Panc1 (cell line): Measurements from ENCODE around the gene RBPJL. TPM values are rescaled to one million over a fixed set of nuclear protein-coding genes. Genes with fewer than 3 reads are reported as not detected.

Experiments
- ATAC-seq: fragments of 200-7000 bp; cut with Tn5 transposase; 2 replicates; pipeline ENCODE4 v1.9.1; 2020; ENCODE audit warnings: mild to moderate bottlenecking, moderate library complexity
- BruUV-seq: library from RNA; stranded (reverse); fragments of 400-500 nt; replicated peaks from 2 replicates; lab custom pipeline; 2021; lab: Mats Ljungman, UMichigan
- CTCF ChIA-PET: fragments of 300-600 bp; sonication (Branson Sonifier 250); formaldehyde crosslinking; loops from one replicate; lab custom pipeline; 2022; ENCODE audit warnings: antibody characterized with exemption; lab: Charles Lee
- POLR2A ChIA-PET: fragments of 300-600 bp; sonication (Branson Sonifier 250); formaldehyde crosslinking; loops from one replicate; lab custom pipeline; 2022; ENCODE audit warnings: antibody characterized with exemption; lab: Charles Lee
- DNase-seq: peaks from one replicate; pipeline ENCODE4 v3.0.0-alpha.2; 2010; ENCODE audit warnings: low read depth, low spot score
- H3K27ac ChIP-seq: 2 replicates; pipeline ENCODE4 v1.5.1; 2011; ENCODE audit warnings: mild to moderate bottlenecking, low read length, inconsistent platforms
- H3K27me3 ChIP-seq: fragments of 200-500 bp; sonication (Bioruptor generic); 2 replicates; pipeline ENCODE4 v1.6.0; 2014; ENCODE audit warnings: low read length, inconsistent platforms; ENCODE audit not compliant: control insufficient read depth, insufficient read depth
- H3K36me3 ChIP-seq: fragments of 200-500 bp; sonication (Bioruptor generic); 2 replicates; pipeline ENCODE4 v1.5.1; 2014; ENCODE audit warnings: inconsistent platforms, mild to moderate bottlenecking, low read length, moderate library complexity; ENCODE audit not compliant: control insufficient read depth, insufficient read depth
- H3K4me1 ChIP-seq: 2 replicates; pipeline ENCODE4 v1.5.1; 2011; ENCODE audit warnings: inconsistent platforms, mild to moderate bottlenecking, low read length, moderate library complexity; ENCODE audit not compliant: control insufficient read depth, insufficient read depth
- H3K4me3 ChIP-seq, 2 experiments: 2 replicates each; pipeline ENCODE4 v1.5.1; 2011 to 2012; ENCODE audit warnings: low read depth in 2 of 2, low read length in 2 of 2, mild to moderate bottlenecking in 2 of 2, inconsistent platforms in 1 of 2, moderate library complexity in 1 of 2
- H3K9me3 ChIP-seq: fragments of 200-500 bp; sonication (Bioruptor generic); 2 replicates; pipeline ENCODE4 v1.5.1; 2014; ENCODE audit warnings: low read depth, mild to moderate bottlenecking, inconsistent platforms, low read length, moderate library complexity; ENCODE audit not compliant: control insufficient read depth, insufficient read depth
- POLR2AphosphoS5 ChIP-seq: IDR thresholded peaks from 2 replicates; pipeline ENCODE4 v1.6.1; 2012; ENCODE audit warnings: mild to moderate bottlenecking, low read depth, low read length, moderate library complexity
- SIN3A ChIP-seq: IDR thresholded peaks from 2 replicates; pipeline ENCODE4 v1.6.1; 2012; ENCODE audit warnings: low read depth, mild to moderate bottlenecking, low read length, moderate library complexity, borderline replicate concordance; ENCODE audit not compliant: insufficient read depth
- TCF7L2 ChIP-seq: IDR thresholded peaks from 2 replicates; pipeline ENCODE4 v1.6.1; 2011; ENCODE audit warnings: mild to moderate bottlenecking, low read depth, low read length, inconsistent platforms
- in situ Hi-C: cut with HindIII; loops from 2 replicates; pipeline ENCODE4 v1.10.0; 2016; ENCODE audit warnings: low sequenced_read_pairs, low pct_unique_long_range_greater_than_20kb
- intact Hi-C: fragments of 100-400 bp; cut with micrococcal nuclease; formaldehyde crosslinking; loops from one replicate; pipeline ENCODE4 v1.10.0; 2022; ENCODE audit not compliant: unreplicated experiment
- total RNA-seq: library from RNA; stranded (reverse); gene quantifications from one replicate; pipeline ENCODE4 v1.2.1, GENCODE V29; 2021; ENCODE audit not compliant: unreplicated experiment
- TF ChIP-seq, protein P1 (sequence below), 2 experiments: IDR thresholded peaks; 2 replicates each; pipeline ENCODE4 v1.6.1; 2011 to 2012; ENCODE audit warnings: low read depth in 2 of 2, control low read depth in 1 of 2, low read length in 1 of 2, mild to moderate bottlenecking in 1 of 2, moderate library complexity in 1 of 2; ENCODE audit not compliant: insufficient read depth in 1 of 2
- TF ChIP-seq, protein P2 (sequence below): fragments of 450-650 bp; IDR thresholded peaks from 2 replicates; pipeline ENCODE4 v1.5.1; 2017; ENCODE audit warnings: mild to moderate bottlenecking

The RBPJL gene
- total RNA-seq, 1 experiment from 2014 or later = 0.18 TPM

DNA sequence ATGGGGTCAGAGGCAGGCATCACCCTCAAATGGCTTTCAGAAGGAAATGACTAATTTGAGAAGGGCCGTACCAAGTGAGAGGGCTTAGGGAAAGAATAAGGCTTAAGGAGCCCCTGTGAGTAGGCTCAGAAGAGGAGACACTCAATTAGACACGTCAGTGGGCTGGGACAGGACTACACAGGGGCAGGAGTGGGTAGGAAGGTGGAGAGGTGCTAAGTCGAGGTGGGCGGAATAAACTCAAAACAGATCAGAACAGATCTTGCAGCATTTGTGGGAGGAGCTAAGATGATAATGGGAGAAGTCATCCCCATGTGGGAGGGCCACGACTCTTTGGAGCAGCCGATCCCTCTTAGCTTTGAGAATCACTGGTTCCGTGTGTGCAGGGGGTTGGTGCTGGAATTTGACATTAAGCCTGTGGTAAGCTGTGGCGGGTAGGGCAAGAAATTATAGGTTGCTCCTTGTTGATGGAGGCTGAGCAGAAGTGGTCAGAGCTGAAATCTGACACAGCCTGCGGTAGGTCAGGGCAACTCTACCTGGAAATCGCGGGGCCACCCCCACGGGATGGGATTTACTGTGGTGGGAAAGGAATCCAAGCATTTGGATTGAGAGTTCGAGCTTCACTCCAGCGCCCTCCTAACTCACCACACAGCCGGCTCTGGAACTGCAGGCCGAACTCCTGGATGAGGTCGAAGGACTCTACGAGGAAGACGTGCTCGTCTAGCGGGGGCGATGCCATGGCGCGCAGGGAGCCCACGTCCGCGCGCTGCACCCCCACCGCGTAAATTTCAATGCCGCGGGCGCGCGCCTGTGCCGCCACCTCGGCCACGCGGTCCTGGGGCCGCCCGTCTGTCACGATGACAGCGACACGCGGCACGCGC lies 2.8 kb upstream of the RBPJL start:
- no TSS peak for BruUV-seq
- Histone ChIP-seq H3K27me3 (no peaks in the 10 kb centered on the region), H3K9me3 (no peaks in the 10 kb centered on the region), H3K36me3 (no peaks in the 10 kb centered on the region), H3K4me1 (no peaks in the 10 kb centered on the region), H3K4me3 (no peak overlapping the region), H3K27ac (no peak overlapping the region)
- CTCF ChIA-PET = interaction anchor here (1.9 kb wide), 1 partner anchor 10 kb away, joined by 10 read pairs; no protein-coding TSS in a partner anchor
- intact Hi-C loops (no loop called here), in situ Hi-C loops (no loop called here)
- POLR2A ChIA-PET = no interaction called here
- TF ChIP-seq TCF7L2 = no peak
- TF ChIP-seq, protein P1, sequence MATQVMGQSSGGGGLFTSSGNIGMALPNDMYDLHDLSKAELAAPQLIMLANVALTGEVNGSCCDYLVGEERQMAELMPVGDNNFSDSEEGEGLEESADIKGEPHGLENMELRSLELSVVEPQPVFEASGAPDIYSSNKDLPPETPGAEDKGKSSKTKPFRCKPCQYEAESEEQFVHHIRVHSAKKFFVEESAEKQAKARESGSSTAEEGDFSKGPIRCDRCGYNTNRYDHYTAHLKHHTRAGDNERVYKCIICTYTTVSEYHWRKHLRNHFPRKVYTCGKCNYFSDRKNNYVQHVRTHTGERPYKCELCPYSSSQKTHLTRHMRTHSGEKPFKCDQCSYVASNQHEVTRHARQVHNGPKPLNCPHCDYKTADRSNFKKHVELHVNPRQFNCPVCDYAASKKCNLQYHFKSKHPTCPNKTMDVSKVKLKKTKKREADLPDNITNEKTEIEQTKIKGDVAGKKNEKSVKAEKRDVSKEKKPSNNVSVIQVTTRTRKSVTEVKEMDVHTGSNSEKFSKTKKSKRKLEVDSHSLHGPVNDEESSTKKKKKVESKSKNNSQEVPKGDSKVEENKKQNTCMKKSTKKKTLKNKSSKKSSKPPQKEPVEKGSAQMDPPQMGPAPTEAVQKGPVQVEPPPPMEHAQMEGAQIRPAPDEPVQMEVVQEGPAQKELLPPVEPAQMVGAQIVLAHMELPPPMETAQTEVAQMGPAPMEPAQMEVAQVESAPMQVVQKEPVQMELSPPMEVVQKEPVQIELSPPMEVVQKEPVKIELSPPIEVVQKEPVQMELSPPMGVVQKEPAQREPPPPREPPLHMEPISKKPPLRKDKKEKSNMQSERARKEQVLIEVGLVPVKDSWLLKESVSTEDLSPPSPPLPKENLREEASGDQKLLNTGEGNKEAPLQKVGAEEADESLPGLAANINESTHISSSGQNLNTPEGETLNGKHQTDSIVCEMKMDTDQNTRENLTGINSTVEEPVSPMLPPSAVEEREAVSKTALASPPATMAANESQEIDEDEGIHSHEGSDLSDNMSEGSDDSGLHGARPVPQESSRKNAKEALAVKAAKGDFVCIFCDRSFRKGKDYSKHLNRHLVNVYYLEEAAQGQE (IDR thresholded peaks at IDR 0.05; ENCODE audit: insufficient read depth in 1 of 2, low read depth in 2 of 2, low read length in 1 of 2) = no peak
- TF ChIP-seq, protein P2, sequence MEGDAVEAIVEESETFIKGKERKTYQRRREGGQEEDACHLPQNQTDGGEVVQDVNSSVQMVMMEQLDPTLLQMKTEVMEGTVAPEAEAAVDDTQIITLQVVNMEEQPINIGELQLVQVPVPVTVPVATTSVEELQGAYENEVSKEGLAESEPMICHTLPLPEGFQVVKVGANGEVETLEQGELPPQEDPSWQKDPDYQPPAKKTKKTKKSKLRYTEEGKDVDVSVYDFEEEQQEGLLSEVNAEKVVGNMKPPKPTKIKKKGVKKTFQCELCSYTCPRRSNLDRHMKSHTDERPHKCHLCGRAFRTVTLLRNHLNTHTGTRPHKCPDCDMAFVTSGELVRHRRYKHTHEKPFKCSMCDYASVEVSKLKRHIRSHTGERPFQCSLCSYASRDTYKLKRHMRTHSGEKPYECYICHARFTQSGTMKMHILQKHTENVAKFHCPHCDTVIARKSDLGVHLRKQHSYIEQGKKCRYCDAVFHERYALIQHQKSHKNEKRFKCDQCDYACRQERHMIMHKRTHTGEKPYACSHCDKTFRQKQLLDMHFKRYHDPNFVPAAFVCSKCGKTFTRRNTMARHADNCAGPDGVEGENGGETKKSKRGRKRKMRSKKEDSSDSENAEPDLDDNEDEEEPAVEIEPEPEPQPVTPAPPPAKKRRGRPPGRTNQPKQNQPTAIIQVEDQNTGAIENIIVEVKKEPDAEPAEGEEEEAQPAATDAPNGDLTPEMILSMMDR = no peak
- no peak for TF ChIP-seq SIN3A
- no peak for TF ChIP-seq POLR2AphosphoS5
- DNase-seq (no peak), ATAC-seq (no peak)

DNA sequence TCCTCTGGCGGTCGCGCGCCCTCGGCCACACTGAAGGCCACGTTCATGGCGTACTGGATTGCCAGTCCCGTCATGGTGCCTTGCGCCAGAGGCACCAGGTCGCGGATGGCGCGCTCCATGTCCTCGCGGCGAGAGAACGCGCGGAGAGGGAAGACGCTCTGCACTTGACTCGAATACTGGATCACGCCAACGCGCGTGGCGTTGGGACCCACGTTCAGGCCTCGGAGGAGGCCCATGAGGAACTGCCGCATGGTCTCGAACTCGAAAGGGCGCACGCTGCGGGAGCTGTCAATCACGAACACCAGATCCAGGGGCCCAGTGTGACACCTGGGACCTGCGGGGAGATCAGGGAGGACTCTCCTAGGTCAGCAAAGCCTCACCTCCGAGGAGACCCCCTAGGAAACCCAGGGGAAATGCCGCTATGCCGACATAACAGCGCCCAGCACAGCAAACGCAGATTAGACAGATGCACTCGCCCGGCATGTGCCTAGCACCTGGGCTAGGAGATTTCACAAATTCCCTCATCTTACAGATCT lies 2.1 kb upstream of the RBPJL start:
- Histone ChIP-seq H3K36me3 (no peaks in the 10 kb centered on the region), H3K9me3 (no peaks in the 10 kb centered on the region), H3K27me3 (no peaks in the 10 kb centered on the region), H3K27ac (no peak overlapping the region), H3K4me3 (no peak overlapping the region), H3K4me1 (no peaks in the 10 kb centered on the region)
- CTCF ChIA-PET = no interaction called here
- no peak for DNase-seq
- no TSS peak for BruUV-seq
- TF ChIP-seq, protein P2 = no peak
- TF ChIP-seq, protein P1 (IDR thresholded peaks at IDR 0.05; ENCODE audit: insufficient read depth in 1 of 2, low read depth in 2 of 2, low read length in 1 of 2) = no peak
- TF ChIP-seq POLR2AphosphoS5 = no peak
- no peak for TF ChIP-seq TCF7L2
- no peak for TF ChIP-seq SIN3A
- ATAC-seq = no peak
- intact Hi-C loops (no loop called here), in situ Hi-C loops (no loop called here)
- POLR2A ChIA-PET = no interaction called here
